Tibial nerve (tissue), 4 donors: Measurements from ENCODE around the gene ERFL. TPM values are rescaled to one million over a fixed set of nuclear protein-coding genes. Genes with fewer than 3 reads are reported as not detected.

Experiments used
- DNase-seq, 2 donors: peaks; one replicate each; pipeline ENCODE4 v3.0.0-alpha.2; 2019; ENCODE audit warnings: low spot score in 2 of 2
- H3K27ac ChIP-seq, 4 donors: fragments of 200-600 bp; sonication (generic) in 3 of 4; one replicate each; pipeline ENCODE4 v1.5.1; 2017 to 2019; ENCODE audit warnings: mild to moderate bottlenecking in 1 of 4
- H3K27me3 ChIP-seq, 2 donors: fragments of 200-600 bp; sonication (generic) in 1 of 2; one replicate each; pipeline versions ENCODE4 v1.5.1 to v1.6.0; 2017 to 2019
- H3K36me3 ChIP-seq, 3 donors: fragments of 200-600 bp; sonication (generic); one replicate each; pipeline ENCODE4 v1.5.1; 2018 to 2019
- H3K4me1 ChIP-seq, 4 donors: fragments of 200-600 bp; sonication (generic) in 3 of 4; one replicate each; pipeline ENCODE4 v1.5.1; 2017 to 2019
- H3K4me3 ChIP-seq, 4 donors: fragments of 200-600 bp; sonication (generic) in 3 of 4; one replicate each; pipeline ENCODE4 v1.5.1; 2017 to 2019; ENCODE audit warnings: mild to moderate bottlenecking in 1 of 4, moderate library complexity in 1 of 4
- H3K9me3 ChIP-seq, 4 donors: fragments of 200-600 bp; sonication (generic) in 3 of 4; one replicate each; pipeline ENCODE4 v1.5.1; 2017 to 2019
- EP300 ChIP-seq, 2 donors: sonication (generic); formaldehyde crosslinking; IDR thresholded peaks; one replicate each; pipeline ENCODE4 v1.6.1; 2017; ENCODE audit warnings: antibody characterized with exemption in 2 of 2, mild to moderate bottlenecking in 1 of 2
- POLR2A ChIP-seq, 2 donors: fragments of 450-650 bp; IDR thresholded peaks; one replicate each; pipeline ENCODE4 v1.6.1; 2017; ENCODE audit warnings: antibody characterized with exemption in 2 of 2, mild to moderate bottlenecking in 2 of 2, moderate library complexity in 2 of 2
- WGBS, 2 donors: methylation state at CpG; one replicate each; pipeline ENCODE4 v1.1.5; 2018; 5-methylcytosine and 5-hydroxymethylcytosine counted together
- total RNA-seq, 4 donors: library from RNA; depleted of rRNA; stranded (reverse); fragments of >200 nt; gene quantifications; one replicate each; pipeline ENCODE4 v1.1.0, GENCODE V29; 2016
- TF ChIP-seq, protein P1 (sequence below), 5 experiments: fragments of 200-600 bp in 3 of 5; fragments of 450-650 bp in 2 of 5; sonication (generic) in 3 of 5; IDR thresholded peaks; one replicate each; pipeline ENCODE4 v1.5.1; 2016 to 2019; ENCODE audit warnings: antibody characterized with exemption in 5 of 5, mild to moderate bottlenecking in 3 of 5, moderate library complexity in 2 of 5

ERFL gene
- total RNA-seq, 4 donors from 2014 or later = 0.30 to 0.59 (median 0.42) TPM; not detected in 1

DNA sequence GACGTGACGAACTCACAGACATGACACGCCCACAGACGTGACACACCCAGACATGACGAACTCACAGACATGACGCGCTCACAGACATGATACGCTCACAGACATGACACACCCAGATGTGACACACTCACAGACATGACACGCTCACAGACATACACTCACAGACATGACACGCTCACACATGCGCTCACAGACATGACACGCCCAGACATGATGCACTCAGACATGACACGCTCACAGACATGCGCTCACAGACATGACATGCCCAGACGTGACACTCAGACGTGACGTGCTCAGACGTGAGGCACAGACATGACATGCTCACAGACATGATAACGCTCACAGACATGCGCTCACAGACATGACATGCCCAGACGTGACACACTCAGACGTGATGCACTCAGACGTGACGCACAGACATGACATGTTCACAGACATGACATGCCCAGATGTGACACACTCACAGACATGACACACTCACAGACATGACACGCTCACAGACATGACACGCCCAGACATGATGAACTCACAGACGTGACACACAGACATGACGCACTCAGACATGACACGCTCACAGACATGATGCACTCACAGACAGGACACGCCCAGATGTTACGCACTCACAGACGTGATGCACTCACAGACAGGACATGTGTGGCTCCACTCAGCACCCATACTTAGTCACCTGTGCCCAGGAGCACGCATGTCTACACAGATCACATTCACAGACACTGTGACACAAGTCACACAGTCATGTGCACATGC, 8.1 kb downstream of the ERFL start:
- Histone ChIP-seq H3K27me3 (peaks cover 0 to 97% of the 10 kb centered on the region in 2 donors), H3K4me3 (no peak overlapping the region), H3K36me3 (no peaks in the 10 kb centered on the region), H3K27ac (no peak overlapping the region), H3K4me1 (peaks cover 0 to 8% (median 2%) of the 10 kb centered on the region in 4 donors), H3K9me3 (no peaks in the 10 kb centered on the region)
- WGBS, 2 donors = 86% methylated on average over 33 of the region's 33 CpGs
- TF ChIP-seq, protein P1, sequence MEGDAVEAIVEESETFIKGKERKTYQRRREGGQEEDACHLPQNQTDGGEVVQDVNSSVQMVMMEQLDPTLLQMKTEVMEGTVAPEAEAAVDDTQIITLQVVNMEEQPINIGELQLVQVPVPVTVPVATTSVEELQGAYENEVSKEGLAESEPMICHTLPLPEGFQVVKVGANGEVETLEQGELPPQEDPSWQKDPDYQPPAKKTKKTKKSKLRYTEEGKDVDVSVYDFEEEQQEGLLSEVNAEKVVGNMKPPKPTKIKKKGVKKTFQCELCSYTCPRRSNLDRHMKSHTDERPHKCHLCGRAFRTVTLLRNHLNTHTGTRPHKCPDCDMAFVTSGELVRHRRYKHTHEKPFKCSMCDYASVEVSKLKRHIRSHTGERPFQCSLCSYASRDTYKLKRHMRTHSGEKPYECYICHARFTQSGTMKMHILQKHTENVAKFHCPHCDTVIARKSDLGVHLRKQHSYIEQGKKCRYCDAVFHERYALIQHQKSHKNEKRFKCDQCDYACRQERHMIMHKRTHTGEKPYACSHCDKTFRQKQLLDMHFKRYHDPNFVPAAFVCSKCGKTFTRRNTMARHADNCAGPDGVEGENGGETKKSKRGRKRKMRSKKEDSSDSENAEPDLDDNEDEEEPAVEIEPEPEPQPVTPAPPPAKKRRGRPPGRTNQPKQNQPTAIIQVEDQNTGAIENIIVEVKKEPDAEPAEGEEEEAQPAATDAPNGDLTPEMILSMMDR (IDR thresholded peaks at IDR 0.05) = no peak
- TF ChIP-seq EP300 (IDR thresholded peaks at IDR 0.05) = no peak
- TF ChIP-seq POLR2A (IDR thresholded peaks at IDR 0.05) = no peak
- DNase-seq = no peak

GRCh38 chr19:41918653-41919244, 9.5 kb downstream of the ERFL start:
- H3K4me3 ChIP-seq = no peak overlapping the region
- no peaks in the 10 kb centered on the region for H3K36me3 ChIP-seq
- peaks cover 0 to 94% of the 10 kb centered on the region in 2 donors for H3K27me3 ChIP-seq
- no peak overlapping the region for H3K27ac ChIP-seq
- 88 to 92% methylated on average over 5 of the region's 5 CpGs for WGBS, 2 donors
- H3K4me1 ChIP-seq = peaks cover 0 to 12% (median 2%) of the 10 kb centered on the region in 4 donors
- TF ChIP-seq EP300 (IDR thresholded peaks at IDR 0.05) = no peak
- TF ChIP-seq, protein P1 (IDR thresholded peaks at IDR 0.05) = no peak
- TF ChIP-seq POLR2A (IDR thresholded peaks at IDR 0.05) = no peak
- DNase-seq = no peak
- no peaks in the 10 kb centered on the region for H3K9me3 ChIP-seq

DNA sequence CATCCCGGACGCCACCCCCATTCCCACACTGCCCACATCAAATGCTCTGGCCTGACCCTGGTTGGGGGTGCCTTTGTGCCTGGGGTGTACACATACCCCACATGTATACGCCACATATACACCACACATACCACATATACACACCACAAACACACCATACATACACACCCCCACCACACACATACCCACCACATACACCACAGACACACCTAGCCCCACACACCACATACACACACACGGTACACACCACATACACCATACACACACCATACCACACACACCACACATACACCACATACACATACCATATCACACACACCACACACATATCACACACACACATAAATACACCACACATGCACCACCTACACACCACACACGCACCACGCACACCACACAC, 10.2 kb downstream of the ERFL start:
- Histone ChIP-seq H3K27me3 (peaks cover 0 to 96% of the 10 kb centered on the region in 2 donors), H3K4me3 (no peak overlapping the region)
- 82 to 83% methylated on average over 6 of the region's 6 CpGs for WGBS, 2 donors

DNA sequence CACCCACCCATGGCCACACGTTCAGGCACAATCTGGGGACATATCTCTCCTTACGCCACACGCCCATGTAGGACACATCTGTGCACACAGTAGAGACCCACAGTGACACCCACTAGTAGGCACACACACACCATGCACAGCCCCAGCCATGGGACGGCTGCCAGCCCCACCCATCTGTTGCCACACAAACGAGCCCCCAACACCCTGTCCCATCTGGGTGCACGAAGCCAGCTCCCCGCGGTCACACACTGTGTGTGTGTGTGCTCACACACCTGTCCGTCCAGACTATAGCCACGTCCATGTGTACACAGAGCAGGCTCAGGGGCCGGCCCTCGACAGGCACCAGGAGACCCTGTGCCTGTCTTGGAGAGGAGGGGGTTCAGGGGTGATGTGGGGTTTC, 10.6 kb downstream of the ERFL start:
- Histone ChIP-seq H3K27me3 (peaks cover 0 to 96% of the 10 kb centered on the region in 2 donors), H3K4me1 (peaks cover 0 to 18% (median 4%) of the 10 kb centered on the region in 4 donors), H3K9me3 (no peaks in the 10 kb centered on the region), H3K36me3 (no peaks in the 10 kb centered on the region), H3K27ac (no peak overlapping the region), H3K4me3 (no peak overlapping the region)
- TF ChIP-seq EP300 (IDR thresholded peaks at IDR 0.05) (no peak), POLR2A (IDR thresholded peaks at IDR 0.05) (no peak)
- TF ChIP-seq, protein P1 (IDR thresholded peaks at IDR 0.05) = no peak
- WGBS, 2 donors = 46 to 54% methylated on average over 7 to 8 of the region's 12 CpGs
- DNase-seq = no peak

More for the DNA sequence above, 10.2 kb downstream of the ERFL start:
- TF ChIP-seq, protein P1 (IDR thresholded peaks at IDR 0.05) = no peak
- no peak for TF ChIP-seq EP300 (IDR thresholded peaks at IDR 0.05)
- TF ChIP-seq POLR2A (IDR thresholded peaks at IDR 0.05) = no peak
- no peak for DNase-seq
- peaks cover 0 to 16% (median 2%) of the 10 kb centered on the region in 4 donors for H3K4me1 ChIP-seq
- no peaks in the 10 kb centered on the region for H3K9me3 ChIP-seq
- no peaks in the 10 kb centered on the region for H3K36me3 ChIP-seq
- H3K27ac ChIP-seq = no peak overlapping the region
